K562 (cell line): Measurements from ENCODE around the gene SDK1.

Source experiments
- BACH1 ChIP-seq: fragments of 200-800 bp; sonication (Bioruptor generic); IDR thresholded peaks from 2 replicates; pipeline ENCODE4 v1.6.1; 2016; ENCODE audit warnings: missing genetic modification characterization, missing compliant biosample characterization
- EZH2 ChIP-seq: IDR thresholded peaks from 2 replicates; pipeline ENCODE4 v1.6.1; 2012; ENCODE audit warnings: low read depth, mild to moderate bottlenecking, inconsistent platforms, low read length, borderline replicate concordance
- POLR2AphosphoS2 ChIP-seq: IDR thresholded peaks from 2 replicates; pipeline ENCODE4 v1.6.1; 2012; ENCODE audit warnings: low read length, improper control_type of control experiment
- RNF219 ChIP-seq: fragments of 250-450 bp; sonication (Bioruptor Pico); IDR thresholded peaks from 2 replicates; pipeline ENCODE4 v1.5.0; 2022; ENCODE audit warnings: mild to moderate bottlenecking
- SIX5 ChIP-seq, 2 experiments: IDR thresholded peaks; 2 replicates each; pipeline ENCODE4 v1.6.1; 2011; ENCODE audit warnings: low read length in 2 of 2, borderline replicate concordance in 1 of 2, low read depth in 1 of 2, mild to moderate bottlenecking in 1 of 2, moderate library complexity in 1 of 2; ENCODE audit not compliant: insufficient read depth in 1 of 2
- SREBF1 ChIP-seq: fragments of 150-350 bp; IDR thresholded peaks from 2 replicates; pipeline ENCODE4 v1.6.1; 2014; ENCODE audit warnings: antibody characterized with exemption, low read depth, low read length, borderline replicate concordance
- ZKSCAN1 ChIP-seq: fragments of 150-350 bp; IDR thresholded peaks from 2 replicates; pipeline ENCODE4 v1.6.1; 2016; ENCODE audit warnings: low read depth, low read length
- ZNF274 ChIP-seq: IDR thresholded peaks from 2 replicates; pipeline ENCODE4 v1.6.1; 2011; ENCODE audit warnings: low read depth, mild to moderate bottlenecking, low read length, moderate library complexity, borderline replicate concordance
- ZNF76 ChIP-seq: fragments of 250-450 bp; sonication (Bioruptor Pico); IDR thresholded peaks from 2 replicates; pipeline ENCODE4 v1.4.0; 2020; ENCODE audit warnings: mild to moderate bottlenecking, moderate library complexity, borderline replicate concordance
- TF ChIP-seq, protein P1 (sequence below), 3 experiments: IDR thresholded peaks in 2 of 3; conservative IDR thresholded peaks in 1 of 3; 2 replicates each; pipeline ENCODE4 v1.5.1; 2011 to 2012; ENCODE audit warnings: low read length in 3 of 3, mild to moderate bottlenecking in 3 of 3, control low read depth in 2 of 3, improper control_type of control experiment in 1 of 3, inconsistent platforms in 1 of 3, low read depth in 1 of 3, mixed read lengths in 1 of 3, moderate library complexity in 1 of 3; ENCODE audit not compliant: insufficient read depth in 2 of 3

DNA sequence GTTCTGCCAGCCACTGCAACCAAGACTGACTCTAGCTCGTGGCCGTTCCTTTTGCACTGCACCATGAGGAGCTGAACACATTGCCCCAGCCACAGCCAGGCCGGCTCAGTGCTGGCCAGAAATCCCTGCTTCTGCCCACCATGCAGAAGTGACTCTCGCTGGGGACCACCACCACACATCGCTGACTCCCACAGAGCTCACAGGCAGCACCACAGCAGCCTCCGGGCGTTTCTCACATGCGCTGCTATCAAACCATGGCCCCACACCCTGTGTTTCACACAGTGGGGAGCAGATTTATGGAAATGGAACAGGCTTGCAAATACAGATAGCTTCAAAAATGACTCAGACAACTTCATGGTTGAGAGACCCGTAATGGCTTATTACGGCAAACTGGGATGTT lies 15.4 kb upstream of the SDK1 start:
- TF ChIP-seq POLR2AphosphoS2 (no peak), BACH1 (tag) (no peak), ZNF76 (CRISPR knock-in tag) (no peak), RNF219 (CRISPR knock-in tag) (no peak), SREBF1 (no peak), ZKSCAN1 (no peak), ZNF274 (no peak), EZH2 (no peak), SIX5 (IDR thresholded peaks at IDR 0.05; ENCODE audit: borderline replicate concordance in 1 of 2, insufficient read depth in 1 of 2, low read depth in 1 of 2, low read length in 2 of 2) (no peak)
- TF ChIP-seq, protein P1, sequence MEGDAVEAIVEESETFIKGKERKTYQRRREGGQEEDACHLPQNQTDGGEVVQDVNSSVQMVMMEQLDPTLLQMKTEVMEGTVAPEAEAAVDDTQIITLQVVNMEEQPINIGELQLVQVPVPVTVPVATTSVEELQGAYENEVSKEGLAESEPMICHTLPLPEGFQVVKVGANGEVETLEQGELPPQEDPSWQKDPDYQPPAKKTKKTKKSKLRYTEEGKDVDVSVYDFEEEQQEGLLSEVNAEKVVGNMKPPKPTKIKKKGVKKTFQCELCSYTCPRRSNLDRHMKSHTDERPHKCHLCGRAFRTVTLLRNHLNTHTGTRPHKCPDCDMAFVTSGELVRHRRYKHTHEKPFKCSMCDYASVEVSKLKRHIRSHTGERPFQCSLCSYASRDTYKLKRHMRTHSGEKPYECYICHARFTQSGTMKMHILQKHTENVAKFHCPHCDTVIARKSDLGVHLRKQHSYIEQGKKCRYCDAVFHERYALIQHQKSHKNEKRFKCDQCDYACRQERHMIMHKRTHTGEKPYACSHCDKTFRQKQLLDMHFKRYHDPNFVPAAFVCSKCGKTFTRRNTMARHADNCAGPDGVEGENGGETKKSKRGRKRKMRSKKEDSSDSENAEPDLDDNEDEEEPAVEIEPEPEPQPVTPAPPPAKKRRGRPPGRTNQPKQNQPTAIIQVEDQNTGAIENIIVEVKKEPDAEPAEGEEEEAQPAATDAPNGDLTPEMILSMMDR (IDR thresholded peaks at IDR 0.05 in 2 of 3, conservative IDR thresholded peaks at IDR 0.05 in 1 of 3; ENCODE audit: insufficient read depth in 2 of 3, low read depth in 1 of 3, low read length in 3 of 3): no peak
